CD4-positive, alpha-beta T cell treated with Interleukin-12 subunit alpha and Interleukin-12 subunit beta, for 1 hour (primary cell): ENCODE measurements around the gene OSGIN1.

Source experiments
- DNase-seq: peaks from one replicate; pipeline ENCODE4 v3.0.0-alpha.2; 2020

The OSGIN1 gene

GRCh38 chr16:84007520-84007919 lies 54.5 kb downstream of the OSGIN1 start:
- no peak for DNase-seq

GRCh38 chr16:84007965-84008364 lies 54.9 kb downstream of the OSGIN1 start:
- no peak for DNase-seq

- no peak for DNase-seq
Observed at GRCh38 chr16:84009282-84009681, 56.2 kb downstream of the OSGIN1 start.

GRCh38 chr16:84013787-84014569 lies 60.9 kb downstream of the OSGIN1 start:
- DNase-seq = peak; percentile 34

GRCh38 chr16:84014570-84015327 lies 61.7 kb downstream of the OSGIN1 start:
- DNase-seq = no peak

- no peak for DNase-seq
Observed at GRCh38 chr16:84015399-84015798, 62.4 kb downstream of the OSGIN1 start.
